ENCODE results near the gene ACBD4.

The ACBD4 gene

GRCh38 chr17:45104497-45104896, 31.0 kb upstream of the ACBD4 start:
- no peak for DNase-seq (ENCODE audit: low spot score)

GRCh38 chr17:45104907-45105624, 30.4 kb upstream of the ACBD4 start:
- no peak for DNase-seq (ENCODE audit: low spot score)

- no peak for DNase-seq (ENCODE audit: low spot score)
These were observed 29.4 kb upstream of the ACBD4 start for GRCh38 chr17:45106096-45106495.

GRCh38 chr17:45106582-45106981, 28.9 kb upstream of the ACBD4 start:
- no peak for DNase-seq (ENCODE audit: low spot score)

- no peak for DNase-seq (ENCODE audit: low spot score)
These were observed 28.0 kb upstream of the ACBD4 start for GRCh38 chr17:45107293-45108010.

- no peak for DNase-seq (ENCODE audit: low spot score)
These were observed 27.4 kb upstream of the ACBD4 start for GRCh38 chr17:45108051-45108450.

GRCh38 chr17:45108595-45109521, 26.6 kb upstream of the ACBD4 start:
- no peak for DNase-seq (ENCODE audit: low spot score)

- no peak for DNase-seq (ENCODE audit: low spot score)
These were observed 24.5 kb upstream of the ACBD4 start for GRCh38 chr17:45110676-45111611.

GRCh38 chr17:45111850-45112249, 23.6 kb upstream of the ACBD4 start:
- DNase-seq (ENCODE audit: low spot score) = no peak

GRCh38 chr17:45112559-45113423, 22.7 kb upstream of the ACBD4 start:
- no peak for DNase-seq (ENCODE audit: low spot score)

- DNase-seq (ENCODE audit: low spot score) = no peak
These were observed 22.1 kb upstream of the ACBD4 start for GRCh38 chr17:45113424-45113754.

GRCh38 chr17:45114117-45114932, 21.2 kb upstream of the ACBD4 start:
- DNase-seq (ENCODE audit: low spot score) = no peak

- DNase-seq (ENCODE audit: low spot score) = no peak
These were observed 20.4 kb upstream of the ACBD4 start for GRCh38 chr17:45115015-45115625.

GRCh38 chr17:45115871-45116270, 19.6 kb upstream of the ACBD4 start:
- DNase-seq (ENCODE audit: low spot score) = no peak

- DNase-seq (ENCODE audit: low spot score) = no peak
These were observed 19.0 kb upstream of the ACBD4 start for GRCh38 chr17:45116434-45117016.

- DNase-seq (ENCODE audit: low spot score) = no peak
These were observed 18.2 kb upstream of the ACBD4 start for GRCh38 chr17:45117334-45117733.

GRCh38 chr17:45117848-45118646, 17.4 kb upstream of the ACBD4 start:
- DNase-seq (ENCODE audit: low spot score) = no peak

GRCh38 chr17:45118691-45119090, 16.8 kb upstream of the ACBD4 start:
- no peak for DNase-seq (ENCODE audit: low spot score)
